H9 (cell line): ENCODE data around the gene CNTD1. TPM values are rescaled to one million over a fixed set of nuclear protein-coding genes. Genes with fewer than 3 reads are reported as not detected.

Source experiments
- DNase-seq: peaks from one replicate; pipeline ENCODE4 v3.0.0-alpha.2; 2017
- H2AFZ ChIP-seq: one replicate; pipeline ENCODE4 v1.6.1; 2013; ENCODE audit warnings: mild to moderate bottlenecking, low read length, control low read depth, moderate library complexity
- H2AK5ac ChIP-seq: 2 replicates; pipeline ENCODE4 v1.6.1; 2013; ENCODE audit warnings: low read length, control low read depth, mixed read lengths; ENCODE audit not compliant: insufficient read length
- H2BK120ac ChIP-seq: one replicate; pipeline ENCODE4 v1.6.1; 2013; ENCODE audit warnings: low read depth, mild to moderate bottlenecking, low read length, control low read depth, inconsistent platforms; ENCODE audit not compliant: poor library complexity, severe bottlenecking
- H2BK12ac ChIP-seq: 2 replicates; pipeline ENCODE4 v1.6.1; 2013; ENCODE audit warnings: low read length, control low read depth, mixed read lengths, low read depth; ENCODE audit not compliant: insufficient read length
- H2BK15ac ChIP-seq: 2 replicates; pipeline ENCODE4 v1.6.1; 2013; ENCODE audit warnings: low read depth, low read length, control low read depth
- H2BK20ac ChIP-seq: one replicate; pipeline ENCODE4 v1.6.1; 2013; ENCODE audit warnings: low read depth, mild to moderate bottlenecking, low read length, control low read depth, inconsistent platforms; ENCODE audit not compliant: poor library complexity, severe bottlenecking
- H2BK5ac ChIP-seq: 2 replicates; pipeline ENCODE4 v1.6.1; 2013; ENCODE audit warnings: low read length, control low read depth, mixed read lengths; ENCODE audit not compliant: insufficient read length
- H3K14ac ChIP-seq: 2 replicates; pipeline ENCODE4 v1.6.1; 2013; ENCODE audit warnings: low read length, control low read depth; ENCODE audit not compliant: insufficient read depth
- H3K18ac ChIP-seq: 2 replicates; pipeline ENCODE4 v1.6.1; 2013; ENCODE audit warnings: low read depth, mild to moderate bottlenecking, mixed read lengths, low read length, control low read depth; ENCODE audit not compliant: insufficient read length
- H3K23ac ChIP-seq: 2 replicates; pipeline ENCODE4 v1.6.1; 2013; ENCODE audit warnings: low read length, control low read depth, mixed read lengths, low read depth; ENCODE audit not compliant: insufficient read length
- H3K23me2 ChIP-seq: 2 replicates; pipeline ENCODE4 v1.6.1; 2013; ENCODE audit warnings: low read depth, mild to moderate bottlenecking, mixed read lengths, low read length, control low read depth; ENCODE audit not compliant: insufficient read length, poor library complexity, severe bottlenecking
- H3K27ac ChIP-seq: 2 replicates; pipeline ENCODE4 v1.5.1; 2013; ENCODE audit warnings: low read length, control low read depth, mixed read lengths, low read depth; ENCODE audit not compliant: insufficient read length
- H3K27me3 ChIP-seq: 2 replicates; pipeline ENCODE4 v1.6.1; 2013; ENCODE audit warnings: low read length, control low read depth, inconsistent platforms; ENCODE audit not compliant: insufficient read depth
- H3K4ac ChIP-seq: 2 replicates; pipeline ENCODE4 v1.6.1; 2013; ENCODE audit warnings: low read depth, mild to moderate bottlenecking, control low read depth, inconsistent platforms, low read length, moderate library complexity
- H3K4me1 ChIP-seq: 2 replicates; pipeline ENCODE4 v1.6.1; 2013; ENCODE audit warnings: low read length, control low read depth, inconsistent platforms; ENCODE audit not compliant: insufficient read depth
- H3K4me2 ChIP-seq: 2 replicates; pipeline ENCODE4 v1.6.1; 2013; ENCODE audit warnings: low read length, control low read depth, mixed read lengths; ENCODE audit not compliant: insufficient read length, insufficient read depth
- H3K56ac ChIP-seq: 2 replicates; pipeline ENCODE4 v1.6.1; 2013; ENCODE audit warnings: low read depth, mild to moderate bottlenecking, mixed read lengths, low read length, control low read depth; ENCODE audit not compliant: insufficient read length
- H3K79me1 ChIP-seq: 2 replicates; pipeline ENCODE4 v1.6.1; 2013; ENCODE audit warnings: low read depth, mild to moderate bottlenecking, moderate library complexity, low read length, control low read depth, inconsistent platforms; ENCODE audit not compliant: insufficient read depth, poor library complexity, severe bottlenecking
- H3K79me2 ChIP-seq: 2 replicates; pipeline ENCODE4 v1.6.1; 2013; ENCODE audit warnings: low read length, control low read depth, inconsistent platforms; ENCODE audit not compliant: insufficient read depth
- H3K9ac ChIP-seq: 2 replicates; pipeline ENCODE4 v1.6.1; 2013; ENCODE audit warnings: low read length, control low read depth, mixed read lengths; ENCODE audit not compliant: insufficient read length; ENCODE audit errors: extremely low read depth
- H3K9me3 ChIP-seq: one replicate; pipeline ENCODE4 v1.6.1; 2013; ENCODE audit warnings: low read depth, low read length, inconsistent platforms; ENCODE audit not compliant: control insufficient read depth
- H3T11ph ChIP-seq: one replicate; pipeline ENCODE4 v1.6.1; 2013; ENCODE audit warnings: mild to moderate bottlenecking, low read length, control low read depth, inconsistent platforms
- H4K20me1 ChIP-seq: one replicate; pipeline ENCODE4 v1.6.1; 2013; ENCODE audit not compliant: control insufficient read depth, insufficient read length, insufficient read depth
- H4K5ac ChIP-seq: 2 replicates; pipeline ENCODE4 v1.6.1; 2013; ENCODE audit warnings: low read depth, mild to moderate bottlenecking, mixed read lengths, low read length, control low read depth; ENCODE audit not compliant: insufficient read length
- H4K8ac ChIP-seq: replicated peaks from 2 replicates; pipeline ENCODE4 v1.6.1; 2013; ENCODE audit warnings: low read length, control low read depth, mixed read lengths, low read depth; ENCODE audit not compliant: insufficient read length
- H4K91ac ChIP-seq: 2 replicates; pipeline ENCODE4 v1.6.1; 2013; ENCODE audit warnings: low read depth, mild to moderate bottlenecking, moderate library complexity, mixed read lengths, low read length, control low read depth; ENCODE audit not compliant: insufficient read length
- H3K27ac Mint-ChIP-seq, 3 experiments: 2 replicates in 2 of 3; 3 replicates in 1 of 3; pipeline ENCODE4 v1.8.0; 2020 to 2021; ENCODE audit warnings: mixed read lengths in 3 of 3, mild to moderate bottlenecking in 1 of 3, moderate library complexity in 1 of 3
- H3K27me3 Mint-ChIP-seq: 2 replicates; pipeline ENCODE4 v1.8.0; 2021; ENCODE audit warnings: low read depth, mild to moderate bottlenecking, moderate library complexity, mixed read lengths
- H3K36me3 Mint-ChIP-seq, 3 experiments: 2 replicates in 2 of 3; 3 replicates in 1 of 3; pipeline ENCODE4 v1.8.0; 2020 to 2021; ENCODE audit warnings: low read depth in 3 of 3, mixed read lengths in 3 of 3; ENCODE audit not compliant: insufficient read depth in 1 of 3
- H3K4me1 Mint-ChIP-seq, 2 experiments: 2 replicates each; pipeline ENCODE4 v1.8.0; 2020; ENCODE audit warnings: mixed read lengths in 2 of 2
- H3K4me3 Mint-ChIP-seq, 2 experiments: 2 replicates in 1 of 2; 3 replicates in 1 of 2; pipeline ENCODE4 v1.8.0; 2020 to 2021; ENCODE audit warnings: mild to moderate bottlenecking in 2 of 2, mixed read lengths in 2 of 2, moderate library complexity in 1 of 2
- H3K9me3 Mint-ChIP-seq, 2 experiments: 2 replicates in 1 of 2; 3 replicates in 1 of 2; pipeline ENCODE4 v1.8.0; 2020; ENCODE audit warnings: mild to moderate bottlenecking in 2 of 2, mixed read lengths in 2 of 2, moderate library complexity in 1 of 2
- WGBS: extraction: QIAGEN DNeasy Blood & Tissue Kit; methylation state at CpG from one replicate; pipeline ENCODE4 v1.1.7; 2013; ENCODE audit warnings: missing lambda C conversion rate, low lambda C conversion rate, mixed read lengths; ENCODE audit not compliant: insufficient read length; ENCODE audit errors: extremely low coverage; 5-methylcytosine and 5-hydroxymethylcytosine counted together
- total RNA-seq: library from RNA; stranded (reverse); gene quantifications from 2 replicates; pipeline ENCODE4 v1.2.1, GENCODE V29; 2021
- TF ChIP-seq, protein P1 (sequence below): fragments of 200-600 bp; sonication (generic); conservative IDR thresholded peaks from 3 replicates; pipeline ENCODE4 v1.8.0; 2021; ENCODE audit warnings: antibody characterized with exemption, mild to moderate bottlenecking

The CNTD1 gene
- total RNA-seq, 1 experiment from 2014 or later = not detected

DNA sequence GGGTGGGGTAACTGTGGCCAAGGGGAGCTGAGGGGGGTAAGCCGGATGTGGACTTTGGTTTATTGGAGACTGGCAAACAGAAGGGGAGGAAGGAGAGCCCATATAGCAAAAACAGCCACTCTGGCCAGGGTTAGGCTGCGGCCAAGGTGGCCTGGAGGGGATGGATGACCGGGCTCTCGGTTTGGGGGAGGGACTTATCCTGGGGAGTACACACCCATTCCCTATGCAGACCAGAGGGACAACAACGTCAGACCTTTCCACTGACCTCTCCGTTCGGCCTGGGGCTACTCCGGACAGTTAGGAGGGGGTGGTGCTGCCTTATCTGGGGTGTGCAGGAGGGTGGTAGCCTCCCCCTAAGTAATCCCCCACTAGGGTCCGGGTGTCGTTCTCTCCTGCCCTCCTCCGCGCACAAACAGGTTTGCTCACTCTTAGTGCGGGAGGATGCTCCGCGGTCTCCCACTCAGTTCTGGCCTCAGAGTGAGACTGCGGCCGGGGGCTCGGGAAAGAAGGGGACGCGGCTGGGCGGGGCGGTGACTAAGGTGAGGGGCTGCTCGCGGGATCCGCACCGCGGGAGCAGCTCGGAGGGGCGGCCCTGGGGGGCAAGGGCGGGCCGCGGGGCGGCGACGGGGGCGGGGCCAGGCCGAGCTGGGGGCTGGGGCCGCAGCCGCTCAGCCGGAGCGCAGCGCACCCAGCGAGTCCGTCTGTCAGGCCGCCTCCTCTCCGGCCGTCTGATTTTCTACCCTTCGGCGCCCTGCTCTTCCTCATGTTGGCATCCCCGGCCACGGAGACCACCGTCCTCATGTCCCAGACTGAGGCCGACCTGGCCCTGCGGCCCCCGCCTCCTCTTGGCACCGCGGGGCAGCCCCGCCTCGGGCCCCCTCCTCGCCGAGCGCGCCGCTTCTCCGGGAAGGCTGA, 18.5 kb upstream of the CNTD1 start, which contains the start of gene WNK4:
TSS of gene WNK4 (plus strand) at position 675 of the 915 bp plus-strand sequence. CDS start at position 764, 89 bp downstream.
- Histone ChIP-seq H3K56ac (no peak within 1 kb of the TSS), H2AFZ (no peak within 1 kb of the TSS), H2BK5ac (no peak within 1 kb of the TSS), H3K79me2 (no peaks in the 10 kb centered on the region), H3K27ac (no peak within 1 kb of the TSS), H3K79me1 (no peaks in the 10 kb centered on the region), H3K27me3 (peaks cover 10% of the 10 kb centered on the region; the same call in 1 of the 2 replicates), H4K91ac (no peak within 1 kb of the TSS), H2BK15ac (no peak within 1 kb of the TSS), H3K9ac (no peak within 1 kb of the TSS), H2BK12ac (no peak within 1 kb of the TSS), H3K4me1 (no peaks in the 10 kb centered on the region), H2BK120ac (no peak within 1 kb of the TSS), H2BK20ac (no peak within 1 kb of the TSS), H4K20me1 (no peaks in the 10 kb centered on the region), H3K23ac (no peak within 1 kb of the TSS), H3K14ac (no peak within 1 kb of the TSS; the same call in 1 of the 2 replicates), H3K23me2 (peaks cover 8% of the 10 kb centered on the region), H3K9me3 (no peaks in the 10 kb centered on the region), H4K8ac (no peak within 1 kb of the TSS), H2AK5ac (no peak within 1 kb of the TSS), H4K5ac (no peak within 1 kb of the TSS), H3K4me2 (peak within 1 kb of the TSS; percentile 47), H3K18ac (no peak within 1 kb of the TSS), H3K4ac (no peak within 1 kb of the TSS), H3T11ph (no peak within 1 kb of the TSS)
- Mint-ChIP-seq H3K27ac (peak within 1 kb of the TSS in 1 of 3 experiments; percentile 28; a peak in 3 of 7 replicates), H3K36me3 (peaks cover 3 to 37% (median 36%) of the 10 kb centered on the region in 3 experiments), H3K4me1 (peaks cover 21 to 22% of the 10 kb centered on the region in 2 experiments), H3K9me3 (no peaks in the 10 kb centered on the region), H3K4me3 (peak within 1 kb of the TSS; percentile 60 to 80), H3K27me3 (peaks cover 28% of the 10 kb centered on the region)
- TF ChIP-seq, protein P1, sequence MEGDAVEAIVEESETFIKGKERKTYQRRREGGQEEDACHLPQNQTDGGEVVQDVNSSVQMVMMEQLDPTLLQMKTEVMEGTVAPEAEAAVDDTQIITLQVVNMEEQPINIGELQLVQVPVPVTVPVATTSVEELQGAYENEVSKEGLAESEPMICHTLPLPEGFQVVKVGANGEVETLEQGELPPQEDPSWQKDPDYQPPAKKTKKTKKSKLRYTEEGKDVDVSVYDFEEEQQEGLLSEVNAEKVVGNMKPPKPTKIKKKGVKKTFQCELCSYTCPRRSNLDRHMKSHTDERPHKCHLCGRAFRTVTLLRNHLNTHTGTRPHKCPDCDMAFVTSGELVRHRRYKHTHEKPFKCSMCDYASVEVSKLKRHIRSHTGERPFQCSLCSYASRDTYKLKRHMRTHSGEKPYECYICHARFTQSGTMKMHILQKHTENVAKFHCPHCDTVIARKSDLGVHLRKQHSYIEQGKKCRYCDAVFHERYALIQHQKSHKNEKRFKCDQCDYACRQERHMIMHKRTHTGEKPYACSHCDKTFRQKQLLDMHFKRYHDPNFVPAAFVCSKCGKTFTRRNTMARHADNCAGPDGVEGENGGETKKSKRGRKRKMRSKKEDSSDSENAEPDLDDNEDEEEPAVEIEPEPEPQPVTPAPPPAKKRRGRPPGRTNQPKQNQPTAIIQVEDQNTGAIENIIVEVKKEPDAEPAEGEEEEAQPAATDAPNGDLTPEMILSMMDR = no peak
- DNase-seq = peak; percentile 79
- no CpG with 5 or more reads among the region's 65 CpGs for WGBS
